ENCODE results near the gene GNAZ. TPM values are rescaled to one million over a fixed set of nuclear protein-coding genes. Genes with fewer than 3 reads are reported as not detected.

Gene GNAZ
- total RNA-seq, 1 experiment from 2014 or later: 0.48 TPM

- DNase-seq: no peak
- Histone ChIP-seq H3K4me3 (ENCODE audit: low read depth, low read length) (no peak overlapping the region), H3K27me3 (replicated peaks; ENCODE audit: control insufficient read depth, insufficient read depth, low read length) (no peaks in the 10 kb centered on the region; the same call in 1 of the 2 replicates), H3K9me3 (no peaks in the 10 kb centered on the region; the same call in 1 of the 2 replicates), H3K36me3 (ENCODE audit: control insufficient read depth, insufficient read depth, low read length) (no peaks in the 10 kb centered on the region), H3K4me1 (no peaks in the 10 kb centered on the region)
- Mint-ChIP-seq H3K4me1 (ENCODE audit: low read depth, unreplicated experiment) (peaks cover 4% of the 10 kb centered on the region), H3K27ac (ENCODE audit: unreplicated experiment) (no peak overlapping the region), H3K4me3 (ENCODE audit: unreplicated experiment) (no peak overlapping the region), H3K27me3 (ENCODE audit: insufficient read depth, unreplicated experiment) (peaks cover 23% of the 10 kb centered on the region), H3K9me3 (ENCODE audit: unreplicated experiment) (no peaks in the 10 kb centered on the region), H3K36me3 (ENCODE audit: insufficient read depth, unreplicated experiment) (no peaks in the 10 kb centered on the region)
- ChIA-PET CTCF (no interaction called here), POLR2A (interaction anchor here (0.5 kb wide), 1 partner anchor 20 kb away, joined by 3 read pairs; no protein-coding TSS in a partner anchor)
- TF ChIP-seq CTCF (IDR thresholded peaks at IDR 0.05; ENCODE audit: insufficient read depth in 1 of 2, low read depth in 1 of 2, low read length in 1 of 2, severe bottlenecking in 1 of 2, unreplicated experiment in 1 of 2): no peak
- BruUV-seq (replicated peaks): no TSS peak
- intact Hi-C loops (cut with micrococcal nuclease; ENCODE audit: unreplicated experiment): no loop called here
Observed at GRCh38 chr22:23038334-23038642, 32.0 kb upstream of the GNAZ start.

- Mint-ChIP-seq H3K9me3 (ENCODE audit: unreplicated experiment) (no peaks in the 10 kb centered on the region), H3K4me1 (ENCODE audit: low read depth, unreplicated experiment) (peaks cover 4% of the 10 kb centered on the region), H3K27me3 (ENCODE audit: insufficient read depth, unreplicated experiment) (peaks cover 19% of the 10 kb centered on the region), H3K36me3 (ENCODE audit: insufficient read depth, unreplicated experiment) (no peaks in the 10 kb centered on the region), H3K27ac (ENCODE audit: unreplicated experiment) (no peak overlapping the region), H3K4me3 (ENCODE audit: unreplicated experiment) (no peak overlapping the region)
- ChIA-PET CTCF (no interaction called here), POLR2A (no interaction called here)
- no peak for TF ChIP-seq CTCF (IDR thresholded peaks at IDR 0.05; ENCODE audit: insufficient read depth in 1 of 2, low read depth in 1 of 2, low read length in 1 of 2, severe bottlenecking in 1 of 2, unreplicated experiment in 1 of 2)
- no TSS peak for BruUV-seq (replicated peaks)
- no peak for DNase-seq
- H3K9me3 ChIP-seq: no peaks in the 10 kb centered on the region; the same call in 1 of the 2 replicates
- H3K27me3 ChIP-seq (replicated peaks; ENCODE audit: control insufficient read depth, insufficient read depth, low read length): no peaks in the 10 kb centered on the region; the same call in 1 of the 2 replicates
- no peaks in the 10 kb centered on the region for H3K4me1 ChIP-seq
- intact Hi-C loops (cut with micrococcal nuclease; ENCODE audit: unreplicated experiment): no loop called here
- no peak overlapping the region for H3K4me3 ChIP-seq (ENCODE audit: low read depth, low read length)
- no peaks in the 10 kb centered on the region for H3K36me3 ChIP-seq (ENCODE audit: control insufficient read depth, insufficient read depth, low read length)
Observed at GRCh38 chr22:23038902-23039301, 31.4 kb upstream of the GNAZ start.

GRCh38 chr22:23042179-23042578, 28.1 kb upstream of the GNAZ start:
- Mint-ChIP-seq H3K36me3 (ENCODE audit: insufficient read depth, unreplicated experiment) (no peaks in the 10 kb centered on the region), H3K27me3 (ENCODE audit: insufficient read depth, unreplicated experiment) (peaks cover 19% of the 10 kb centered on the region), H3K27ac (ENCODE audit: unreplicated experiment) (no peak overlapping the region), H3K4me3 (ENCODE audit: unreplicated experiment) (no peak overlapping the region), H3K9me3 (ENCODE audit: unreplicated experiment) (no peaks in the 10 kb centered on the region), H3K4me1 (ENCODE audit: low read depth, unreplicated experiment) (peaks cover 4% of the 10 kb centered on the region)
- Histone ChIP-seq H3K9me3 (peaks cover 8% of the 10 kb centered on the region), H3K27me3 (replicated peaks; ENCODE audit: control insufficient read depth, insufficient read depth, low read length) (no peaks in the 10 kb centered on the region; the same call in 1 of the 2 replicates), H3K4me3 (ENCODE audit: low read depth, low read length) (no peak overlapping the region), H3K36me3 (ENCODE audit: control insufficient read depth, insufficient read depth, low read length) (no peaks in the 10 kb centered on the region), H3K4me1 (no peaks in the 10 kb centered on the region)
- intact Hi-C loops (cut with micrococcal nuclease; ENCODE audit: unreplicated experiment): no loop called here
- ChIA-PET CTCF (no interaction called here), POLR2A (no interaction called here)
- TF ChIP-seq CTCF (IDR thresholded peaks at IDR 0.05; ENCODE audit: insufficient read depth in 1 of 2, low read depth in 1 of 2, low read length in 1 of 2, severe bottlenecking in 1 of 2, unreplicated experiment in 1 of 2): no peak
- no peak for DNase-seq
- no TSS peak for BruUV-seq (replicated peaks)
